ENCODE measurements around the gene BEGAIN.

DNA sequence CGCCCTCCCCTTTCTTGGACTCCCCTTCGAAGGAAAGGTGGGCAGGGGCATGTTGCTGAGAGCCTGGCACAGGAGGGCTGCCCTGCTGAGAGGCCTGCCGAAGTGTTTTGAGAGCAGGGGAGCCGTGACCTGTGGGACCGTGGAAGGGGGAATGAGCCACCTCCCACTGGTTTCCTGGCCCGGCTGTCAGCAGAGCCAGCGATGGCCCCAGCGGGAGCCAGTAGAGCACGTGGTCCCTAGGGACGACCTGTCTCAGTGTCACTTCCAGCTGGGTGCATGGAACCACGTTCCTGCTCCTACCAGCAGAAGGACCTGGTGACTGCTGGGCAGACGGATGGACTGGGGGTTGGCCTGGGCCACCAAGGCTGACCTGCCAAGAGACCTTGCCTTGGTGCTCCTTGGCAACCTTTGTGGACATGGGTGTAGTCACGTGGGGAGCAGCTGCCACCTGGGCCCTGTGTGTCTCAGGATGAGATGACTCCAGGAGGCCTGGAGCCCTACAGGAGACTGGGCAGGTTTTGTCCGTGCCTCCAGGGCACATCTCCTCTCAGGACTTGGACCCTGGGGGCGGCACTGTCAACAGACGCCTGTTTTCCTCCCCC is 34.6 kb downstream of the BEGAIN start:
- TF ChIP-seq, protein P1, sequence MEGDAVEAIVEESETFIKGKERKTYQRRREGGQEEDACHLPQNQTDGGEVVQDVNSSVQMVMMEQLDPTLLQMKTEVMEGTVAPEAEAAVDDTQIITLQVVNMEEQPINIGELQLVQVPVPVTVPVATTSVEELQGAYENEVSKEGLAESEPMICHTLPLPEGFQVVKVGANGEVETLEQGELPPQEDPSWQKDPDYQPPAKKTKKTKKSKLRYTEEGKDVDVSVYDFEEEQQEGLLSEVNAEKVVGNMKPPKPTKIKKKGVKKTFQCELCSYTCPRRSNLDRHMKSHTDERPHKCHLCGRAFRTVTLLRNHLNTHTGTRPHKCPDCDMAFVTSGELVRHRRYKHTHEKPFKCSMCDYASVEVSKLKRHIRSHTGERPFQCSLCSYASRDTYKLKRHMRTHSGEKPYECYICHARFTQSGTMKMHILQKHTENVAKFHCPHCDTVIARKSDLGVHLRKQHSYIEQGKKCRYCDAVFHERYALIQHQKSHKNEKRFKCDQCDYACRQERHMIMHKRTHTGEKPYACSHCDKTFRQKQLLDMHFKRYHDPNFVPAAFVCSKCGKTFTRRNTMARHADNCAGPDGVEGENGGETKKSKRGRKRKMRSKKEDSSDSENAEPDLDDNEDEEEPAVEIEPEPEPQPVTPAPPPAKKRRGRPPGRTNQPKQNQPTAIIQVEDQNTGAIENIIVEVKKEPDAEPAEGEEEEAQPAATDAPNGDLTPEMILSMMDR (IDR thresholded peaks at IDR 0.05): no peak
- no peak for TF ChIP-seq POLR2AphosphoS5 (IDR thresholded peaks at IDR 0.05)

Measured in suprapubic skin (tissue), 3 donors.